Spinal cord (tissue), 10 donors: ENCODE data around the gene CCDC71L. TPM values are rescaled to one million over a fixed set of nuclear protein-coding genes. Genes with fewer than 3 reads are reported as not detected.

ENCODE experiments used
- DNase-seq, 6 donors: peaks; one replicate each; pipeline versions ENCODE4 v3.0.0 to v3.0.0-alpha.2; 2013 to 2015; ENCODE audit warnings: low spot score in 6 of 6, low read depth in 4 of 6
- H3K27ac ChIP-seq: one replicate; pipeline ENCODE4 v1.5.1; 2013; ENCODE audit warnings: low read depth, low read length, control low read depth
- H3K27me3 ChIP-seq: one replicate; pipeline ENCODE4 v1.6.1; 2013; ENCODE audit warnings: low read length; ENCODE audit not compliant: control insufficient read depth, insufficient read depth
- H3K36me3 ChIP-seq: one replicate; pipeline ENCODE4 v1.6.1; 2013; ENCODE audit warnings: low read length; ENCODE audit not compliant: control insufficient read depth, insufficient read depth
- H3K4me1 ChIP-seq: one replicate; pipeline ENCODE4 v1.6.1; 2013; ENCODE audit warnings: low read length; ENCODE audit not compliant: control insufficient read depth, insufficient read depth
- H3K4me3 ChIP-seq: one replicate; pipeline ENCODE4 v1.5.1; 2013; ENCODE audit warnings: low read depth, low read length, control low read depth
- H3K9me3 ChIP-seq: one replicate; pipeline ENCODE4 v1.6.1; 2013; ENCODE audit warnings: low read length; ENCODE audit not compliant: control insufficient read depth, insufficient read depth
- WGBS: methylation state at CpG from one replicate; pipeline ENCODE4 v1.1.5; 2013; ENCODE audit warnings: missing lambda C conversion rate; ENCODE audit not compliant: insufficient coverage; 5-methylcytosine and 5-hydroxymethylcytosine counted together
- polyA plus RNA-seq, 2 donors: library from polyadenylated mRNA; unstranded; fragments of 120-200 nt; gene quantifications; one replicate each; pipeline ENCODE4 v1.2.1, GENCODE V29; 2013; ENCODE audit not compliant: insufficient read length in 2 of 2
- total RNA-seq, 2 donors: library from RNA; depleted of rRNA in 1 of 2; stranded (reverse); fragments of 120-200 nt in 1 of 2; fragments of >200 nt in 1 of 2; gene quantifications; one replicate each; pipeline versions ENCODE4 v1.2.3 to v1.2.4, GENCODE V29; 2013 to 2014
- donor health status: healthy.

The CCDC71L gene
- total and polyA plus RNA-seq, 4 donors: 8.0 to 11.8 (median 9.8) TPM

- Histone ChIP-seq H3K4me3 (no peak overlapping the region), H3K36me3 (no peaks in the 10 kb centered on the region), H3K4me1 (no peaks in the 10 kb centered on the region), H3K27me3 (no peaks in the 10 kb centered on the region), H3K27ac (no peak overlapping the region), H3K9me3 (no peaks in the 10 kb centered on the region)
- 100% methylated on average over 1 of the region's 6 CpGs for WGBS
- DNase-seq: no peak
Measured at GRCh38 chr7:106610996-106611886, 49.7 kb downstream of the CCDC71L start.

DNA sequence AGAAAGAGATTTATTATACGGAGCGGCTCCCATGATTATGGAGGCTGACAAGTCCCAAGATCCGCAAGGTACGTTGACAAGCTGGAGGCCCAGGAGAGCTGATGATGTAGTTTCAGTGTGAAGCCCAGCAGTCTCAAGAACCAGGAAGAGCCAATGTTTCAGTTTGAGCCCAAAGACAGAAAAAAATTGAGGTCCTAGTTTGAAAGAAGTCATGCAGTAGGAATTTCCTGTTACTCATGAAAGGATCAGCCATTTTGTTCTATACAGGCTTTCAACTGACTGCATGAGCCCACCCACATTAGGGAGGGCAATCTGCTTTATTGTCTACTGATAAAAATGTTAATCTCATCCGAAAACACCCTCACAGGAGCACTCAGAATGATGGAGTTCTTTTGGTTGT, 51.5 kb downstream of the CCDC71L start:
- WGBS: 93% methylated on average over 4 of the region's 5 CpGs
- DNase-seq: no peak
- no peak overlapping the region for H3K27ac ChIP-seq
- H3K27me3 ChIP-seq: no peaks in the 10 kb centered on the region
- H3K9me3 ChIP-seq: no peaks in the 10 kb centered on the region
- H3K4me3 ChIP-seq: no peak overlapping the region
- no peaks in the 10 kb centered on the region for H3K36me3 ChIP-seq
- no peaks in the 10 kb centered on the region for H3K4me1 ChIP-seq

GRCh38 chr7:106608661-106609060, 52.3 kb downstream of the CCDC71L start:
- no peaks in the 10 kb centered on the region for H3K4me1 ChIP-seq
- no peaks in the 10 kb centered on the region for H3K27me3 ChIP-seq
- no peak overlapping the region for H3K4me3 ChIP-seq
- WGBS: no CpG with 5 or more reads among the region's 1 CpG
- H3K9me3 ChIP-seq: no peaks in the 10 kb centered on the region
- DNase-seq: no peak
- no peaks in the 10 kb centered on the region for H3K36me3 ChIP-seq
- no peak overlapping the region for H3K27ac ChIP-seq

Other genes starting within 250 kb of the CCDC71L start
- gene PIK3CG, start 204.1 kb upstream of the CCDC71L start, total RNA-seq: 1 to 10 TPM; 3.4 to 6.4 TPM
- gene PIK3CG, start 204.1 kb upstream of the CCDC71L start, polyA plus RNA-seq: 1 to 10 TPM; 1.4 to 1.7 TPM